ENCODE measurements around the gene ANKRD2. TPM values are rescaled to one million over a fixed set of nuclear protein-coding genes. Genes with fewer than 3 reads are reported as not detected.

ANKRD2 gene
- total RNA-seq, 2 experiments from 2014 or later = not detected

- Mint-ChIP-seq H3K27ac (no peak overlapping the region), H3K4me3 (no peak overlapping the region), H3K4me1 (ENCODE audit: low read depth) (no peaks in the 10 kb centered on the region), H3K9me3 (no peaks in the 10 kb centered on the region), H3K27me3 (no peaks in the 10 kb centered on the region), H3K36me3 (ENCODE audit: low read depth) (no peaks in the 10 kb centered on the region)
- intact Hi-C loops (cut with DNase I, micrococcal nuclease) = no loop called here
- H3K27ac ChIP-seq (ENCODE audit: low read depth in 1 of 2, low read length in 2 of 2) = no peak overlapping the region
- H3K27me3 ChIP-seq (ENCODE audit: control insufficient read depth in 1 of 2, insufficient read depth in 2 of 2, low read length in 2 of 2) = no peaks in the 10 kb centered on the region
- no peaks in the 10 kb centered on the region for H3K9me3 ChIP-seq (ENCODE audit: control insufficient read depth in 1 of 2, insufficient read depth in 1 of 2, low read length in 2 of 2)
- no peaks in the 10 kb centered on the region for H3K4me1 ChIP-seq (ENCODE audit: insufficient read depth, low read length)
- H3K4me3 ChIP-seq (ENCODE audit: low read length) = no peak overlapping the region
- CTCF ChIA-PET = interaction anchor here (1.2 kb wide), 1 partner anchor 14 kb away, joined by 3 read pairs; no protein-coding TSS in a partner anchor
- ATAC-seq (ENCODE audit: poor library complexity) = no peak
- TF ChIP-seq, protein P1, sequence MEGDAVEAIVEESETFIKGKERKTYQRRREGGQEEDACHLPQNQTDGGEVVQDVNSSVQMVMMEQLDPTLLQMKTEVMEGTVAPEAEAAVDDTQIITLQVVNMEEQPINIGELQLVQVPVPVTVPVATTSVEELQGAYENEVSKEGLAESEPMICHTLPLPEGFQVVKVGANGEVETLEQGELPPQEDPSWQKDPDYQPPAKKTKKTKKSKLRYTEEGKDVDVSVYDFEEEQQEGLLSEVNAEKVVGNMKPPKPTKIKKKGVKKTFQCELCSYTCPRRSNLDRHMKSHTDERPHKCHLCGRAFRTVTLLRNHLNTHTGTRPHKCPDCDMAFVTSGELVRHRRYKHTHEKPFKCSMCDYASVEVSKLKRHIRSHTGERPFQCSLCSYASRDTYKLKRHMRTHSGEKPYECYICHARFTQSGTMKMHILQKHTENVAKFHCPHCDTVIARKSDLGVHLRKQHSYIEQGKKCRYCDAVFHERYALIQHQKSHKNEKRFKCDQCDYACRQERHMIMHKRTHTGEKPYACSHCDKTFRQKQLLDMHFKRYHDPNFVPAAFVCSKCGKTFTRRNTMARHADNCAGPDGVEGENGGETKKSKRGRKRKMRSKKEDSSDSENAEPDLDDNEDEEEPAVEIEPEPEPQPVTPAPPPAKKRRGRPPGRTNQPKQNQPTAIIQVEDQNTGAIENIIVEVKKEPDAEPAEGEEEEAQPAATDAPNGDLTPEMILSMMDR (IDR thresholded peaks at IDR 0.05) = no peak
- no peaks in the 10 kb centered on the region for H3K36me3 ChIP-seq (ENCODE audit: insufficient read depth, low read length)
- no peak for DNase-seq
- POLR2A ChIA-PET = no interaction called here
Observed at GRCh38 chr10:97618733-97619132, 46.2 kb downstream of the ANKRD2 start.

DNA sequence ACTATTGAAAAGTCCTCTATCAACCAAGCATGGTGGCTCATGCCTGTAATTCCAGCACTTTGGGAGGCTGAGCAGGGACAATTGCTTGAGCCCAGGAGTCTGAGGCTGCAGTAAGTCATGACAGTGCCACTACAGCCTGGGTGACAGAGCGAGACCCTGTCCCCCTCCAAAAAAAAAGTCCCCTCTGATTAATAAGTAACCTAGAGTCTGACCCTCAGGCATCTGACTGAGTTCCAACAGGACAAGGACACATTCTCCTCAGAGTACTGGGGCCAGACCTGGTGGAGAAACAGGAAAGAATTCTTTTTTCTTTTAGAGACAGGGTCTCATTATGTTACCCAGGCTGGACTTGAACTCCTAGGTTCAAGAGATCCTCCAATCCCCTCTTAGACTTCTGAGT lies 50.7 kb downstream of the ANKRD2 start:
- TF ChIP-seq, protein P1 (IDR thresholded peaks at IDR 0.05) = no peak
- no peak for ATAC-seq (ENCODE audit: poor library complexity)
- no peaks in the 10 kb centered on the region for H3K9me3 ChIP-seq (ENCODE audit: control insufficient read depth in 1 of 2, insufficient read depth in 1 of 2, low read length in 2 of 2)
- no peaks in the 10 kb centered on the region for H3K27me3 ChIP-seq (ENCODE audit: control insufficient read depth in 1 of 2, insufficient read depth in 2 of 2, low read length in 2 of 2)
- H3K27ac Mint-ChIP-seq = no peak overlapping the region
- H3K4me1 ChIP-seq (ENCODE audit: insufficient read depth, low read length) = no peaks in the 10 kb centered on the region
- H3K4me1 Mint-ChIP-seq (ENCODE audit: low read depth) = no peaks in the 10 kb centered on the region
- H3K36me3 Mint-ChIP-seq (ENCODE audit: low read depth) = no peaks in the 10 kb centered on the region
- POLR2A ChIA-PET = no interaction called here
- DNase-seq = no peak
- no peak overlapping the region for H3K27ac ChIP-seq (ENCODE audit: low read depth in 1 of 2, low read length in 2 of 2)
- no peaks in the 10 kb centered on the region for H3K9me3 Mint-ChIP-seq
- no peaks in the 10 kb centered on the region for H3K27me3 Mint-ChIP-seq
- intact Hi-C loops (cut with DNase I, micrococcal nuclease) = no loop called here
- H3K4me3 ChIP-seq (ENCODE audit: low read length) = no peak overlapping the region
- CTCF ChIA-PET = no interaction called here
- no peaks in the 10 kb centered on the region for H3K36me3 ChIP-seq (ENCODE audit: insufficient read depth, low read length)
- H3K4me3 Mint-ChIP-seq = no peak overlapping the region

- no peak overlapping the region for H3K4me3 ChIP-seq (ENCODE audit: low read length)
- Mint-ChIP-seq H3K9me3 (no peaks in the 10 kb centered on the region), H3K27me3 (no peaks in the 10 kb centered on the region), H3K27ac (no peak overlapping the region), H3K4me3 (no peak overlapping the region), H3K36me3 (ENCODE audit: low read depth) (no peaks in the 10 kb centered on the region), H3K4me1 (ENCODE audit: low read depth) (peaks cover 4% of the 10 kb centered on the region)
- intact Hi-C loops (cut with DNase I, micrococcal nuclease) = no loop called here
- ATAC-seq (ENCODE audit: poor library complexity) = no peak
- H3K27ac ChIP-seq (ENCODE audit: low read depth in 1 of 2, low read length in 2 of 2) = no peak overlapping the region
- TF ChIP-seq, protein P1 (IDR thresholded peaks at IDR 0.05) = no peak
- POLR2A ChIA-PET = no interaction called here
- CTCF ChIA-PET = no interaction called here
- H3K27me3 ChIP-seq (ENCODE audit: control insufficient read depth in 1 of 2, insufficient read depth in 2 of 2, low read length in 2 of 2) = no peaks in the 10 kb centered on the region
- H3K9me3 ChIP-seq (ENCODE audit: control insufficient read depth in 1 of 2, insufficient read depth in 1 of 2, low read length in 2 of 2) = peaks cover 0 to under 1% of the 10 kb centered on the region in 2 experiments
- peaks cover 4% of the 10 kb centered on the region for H3K4me1 ChIP-seq (ENCODE audit: insufficient read depth, low read length)
- no peaks in the 10 kb centered on the region for H3K36me3 ChIP-seq (ENCODE audit: insufficient read depth, low read length)
- DNase-seq = no peak
Observed at GRCh38 chr10:97627731-97628130, 55.2 kb downstream of the ANKRD2 start.

All from CD4-positive, alpha-beta T cell (primary cell).